ENCODE data around the gene AASDH.
"Not testable (repeated sequence)": the region's sequence is repeated elsewhere in the genome, so short reads cannot be mapped to it uniquely, and the experiment has no call there.

AASDH gene

DNA sequence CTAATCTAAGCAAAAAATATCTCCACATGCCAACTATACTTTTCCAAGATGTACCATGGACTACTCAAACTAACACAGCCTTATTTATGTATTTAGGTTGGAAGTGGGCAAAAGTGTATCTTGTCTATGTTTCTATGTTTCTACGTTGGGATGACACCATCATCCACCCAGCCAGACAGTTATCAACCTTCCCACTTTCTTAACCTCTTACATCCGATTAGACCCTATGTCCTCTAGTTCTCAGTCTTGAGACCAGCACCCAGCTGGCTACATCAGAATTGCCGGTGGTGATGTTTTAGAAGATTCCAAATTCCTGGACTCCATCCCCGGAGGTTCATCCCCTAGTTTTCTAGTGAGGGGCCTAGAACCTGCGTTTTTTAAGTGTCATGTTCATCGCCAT lies 1.0 kb upstream of the AASDH start:
- DNase-seq, result no peak

DNA sequence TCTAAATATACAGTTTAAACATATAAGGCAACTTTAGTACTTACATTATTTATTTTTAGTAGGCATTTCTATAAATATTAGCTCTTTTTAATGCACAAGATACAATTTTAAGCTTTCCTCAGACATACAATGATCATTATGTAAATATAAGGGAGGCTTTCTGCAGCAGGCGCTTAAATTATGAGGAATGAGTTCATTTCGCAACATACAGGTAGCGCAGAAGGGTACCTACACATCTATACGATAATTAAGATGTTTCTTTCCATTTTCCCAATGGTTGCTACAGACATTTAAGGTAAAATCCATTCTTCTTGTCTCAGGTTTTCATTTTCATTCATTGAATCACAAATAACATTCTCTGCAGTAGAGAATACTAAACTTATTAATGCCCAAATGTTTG lies 1.2 kb downstream of the AASDH start:
- DNase-seq, result no peak

DNA sequence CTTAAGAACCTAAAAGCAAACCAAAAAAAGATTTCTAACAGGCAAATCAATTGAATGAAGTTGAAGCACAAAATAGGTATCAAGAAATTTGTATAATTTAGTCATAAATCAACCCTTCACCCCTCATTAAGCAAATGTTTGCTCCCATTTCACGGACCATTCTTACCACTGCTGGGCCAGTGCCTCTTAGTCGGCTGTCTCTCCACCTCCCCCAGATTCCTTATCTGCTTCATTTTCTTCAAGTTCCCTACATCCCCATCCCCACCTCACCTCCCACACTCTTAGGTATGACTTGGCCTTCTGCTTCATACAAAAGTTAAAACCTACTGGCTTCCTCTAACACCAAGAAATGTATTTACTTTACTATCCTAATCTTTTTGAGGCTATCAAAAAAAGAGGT lies 11.8 kb downstream of the AASDH start:
- DNase-seq, result no peak

DNA sequence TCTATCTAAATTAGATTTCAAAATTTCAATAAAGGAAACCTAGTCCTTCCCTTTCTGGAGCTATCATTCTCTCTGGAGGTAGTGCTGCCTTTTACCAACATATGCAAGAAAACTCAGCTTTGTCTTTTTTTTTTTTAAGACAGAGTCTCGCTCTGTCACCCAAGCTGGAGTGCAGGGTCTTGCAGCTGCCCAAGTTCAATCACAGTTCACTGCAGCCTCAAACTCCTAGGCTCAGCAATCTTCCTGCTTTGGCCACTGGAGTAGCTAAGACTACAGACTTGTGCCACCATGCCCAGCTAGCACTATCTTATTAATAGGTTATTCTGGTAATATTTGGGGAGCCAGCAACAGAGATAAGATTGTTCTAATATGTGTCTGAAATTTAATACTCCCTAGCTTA lies 12.3 kb downstream of the AASDH start:
- no peak for DNase-seq

DNA sequence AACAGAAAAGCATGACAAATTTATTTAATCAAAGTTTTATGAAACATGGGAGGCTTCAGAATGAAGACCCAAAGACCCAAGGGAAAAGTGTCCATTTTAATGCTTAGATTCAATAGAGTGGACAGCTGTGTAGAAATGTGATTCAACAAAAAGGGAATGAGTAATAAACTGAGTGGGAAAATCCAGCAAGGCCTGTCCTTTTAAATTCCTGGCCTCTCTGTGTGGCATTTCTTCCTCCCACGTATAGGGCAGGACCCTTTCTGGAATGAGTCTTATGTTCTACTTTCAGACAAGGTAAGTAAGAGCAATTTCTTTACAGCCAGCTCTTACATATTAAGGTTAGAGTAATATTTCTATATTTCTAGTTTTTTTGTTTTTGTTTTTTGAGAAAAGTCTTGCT lies 14.5 kb downstream of the AASDH start:
- DNase-seq, result no peak

DNA sequence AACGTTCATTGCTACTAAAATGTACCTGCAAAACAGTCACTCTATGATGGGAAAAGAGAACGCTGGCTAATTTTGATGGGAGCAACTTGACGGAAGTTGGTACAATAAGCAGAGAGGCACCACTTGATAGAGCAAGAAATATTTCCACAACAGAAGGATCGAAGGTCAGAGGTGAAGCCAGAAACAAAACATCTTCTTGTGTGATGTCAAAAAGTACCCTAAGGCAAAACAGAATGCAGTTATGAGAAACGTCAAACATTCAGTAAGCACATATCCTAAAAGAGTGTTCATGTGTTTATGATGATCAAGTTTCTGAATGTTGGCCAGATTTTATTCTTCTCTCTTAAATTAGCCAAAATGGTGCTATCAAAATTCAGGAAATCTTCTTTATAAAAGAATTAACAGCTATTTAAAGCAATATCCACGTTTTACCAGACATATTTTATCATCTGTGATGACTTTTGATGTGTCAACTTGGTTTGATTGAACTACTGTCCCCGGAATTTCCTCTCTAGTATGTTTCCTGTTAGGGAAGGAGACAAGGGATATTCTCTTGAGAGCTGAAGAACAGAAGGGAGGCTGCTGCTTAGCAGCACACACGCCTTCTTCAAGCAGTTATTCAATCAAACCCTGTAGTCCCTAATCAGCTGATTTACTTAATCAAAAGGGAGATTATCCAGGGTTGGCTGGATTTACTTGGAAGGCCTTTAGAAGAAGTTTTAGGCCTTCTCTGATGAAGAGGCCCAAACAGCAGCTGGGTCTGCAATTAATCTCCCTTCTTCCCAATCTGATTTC lies 15.7 kb downstream of the AASDH start:
- DNase-seq, result no peak

DNA sequence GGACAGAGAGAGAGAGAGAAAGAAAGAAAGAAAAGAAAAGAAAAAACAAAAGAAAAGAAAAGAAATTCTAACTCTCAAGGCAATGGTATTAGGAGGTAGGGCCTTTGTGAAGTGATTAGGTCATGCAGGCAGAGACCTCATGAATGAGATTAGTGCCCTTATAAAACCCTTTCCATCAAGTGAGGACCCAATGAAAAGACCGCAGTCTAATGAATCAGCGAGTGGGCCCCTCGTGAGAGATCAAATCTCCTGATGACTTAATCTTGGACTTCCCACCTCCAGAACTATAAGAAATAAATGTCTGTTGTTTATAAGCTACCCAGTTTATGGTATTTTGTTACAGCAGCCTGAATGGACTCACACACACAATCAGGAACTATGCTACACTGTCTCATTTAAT lies 16.9 kb downstream of the AASDH start:
- DNase-seq, result no peak

DNA sequence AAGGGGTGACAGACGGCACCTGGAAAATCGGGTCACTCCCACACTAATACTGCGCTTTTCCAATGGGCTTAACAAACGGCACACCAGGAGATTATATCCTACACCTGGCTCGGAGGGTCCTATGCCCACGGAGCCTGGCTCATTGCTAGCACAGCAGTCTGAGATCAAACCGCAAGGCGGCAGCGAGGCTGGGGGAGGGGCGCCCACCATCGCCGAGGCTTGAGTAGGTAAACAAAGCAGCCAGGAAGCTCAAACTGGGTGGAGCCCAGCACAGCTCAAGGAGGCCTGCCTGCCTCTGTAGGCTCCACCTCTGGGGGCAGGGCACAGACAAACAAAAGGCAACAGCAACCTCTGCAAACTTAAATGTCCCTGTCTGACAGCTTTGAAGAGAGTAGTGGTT lies 24.3 kb downstream of the AASDH start:
- DNase-seq, result not testable (repeated sequence)

DNA sequence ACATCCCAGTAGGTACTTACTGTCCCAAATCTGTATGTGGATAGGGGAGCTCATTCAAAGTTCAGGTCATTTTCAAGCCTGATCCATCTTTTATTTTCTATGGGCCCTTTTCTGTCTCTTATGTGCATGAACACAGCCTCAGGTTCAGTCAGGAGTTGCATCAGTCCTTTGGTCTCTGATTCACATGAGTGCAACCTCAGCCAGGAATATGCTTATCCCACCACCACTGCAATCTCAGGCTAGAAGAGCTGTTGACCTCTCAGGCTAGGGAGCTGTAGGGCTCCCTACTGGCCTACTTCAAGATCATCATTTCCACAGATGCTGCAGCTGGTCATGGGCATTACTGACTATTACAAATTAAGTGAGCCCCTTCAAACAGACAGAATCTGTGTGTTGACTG lies 27.2 kb downstream of the AASDH start:
- DNase-seq, result no peak

DNA sequence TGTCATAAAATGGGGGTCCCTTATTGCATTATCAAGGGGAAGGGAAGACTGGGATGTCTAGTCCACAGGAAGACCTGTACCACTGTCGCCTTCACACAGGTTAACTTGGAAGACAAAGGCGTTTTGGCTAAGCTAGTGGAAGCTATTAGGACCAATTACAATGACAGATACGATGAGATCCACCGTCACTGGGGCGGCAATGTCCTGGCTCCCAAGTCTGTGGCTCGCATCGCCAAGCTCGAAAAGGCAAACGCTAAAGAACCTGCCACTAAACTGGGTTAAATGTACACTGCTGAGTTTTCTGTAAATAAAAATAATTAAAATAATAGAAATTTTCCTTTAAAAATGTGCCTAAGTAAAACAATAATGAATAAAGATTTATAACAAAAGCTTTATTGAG lies 30.6 kb downstream of the AASDH start:
- DNase-seq, result no peak

DNA sequence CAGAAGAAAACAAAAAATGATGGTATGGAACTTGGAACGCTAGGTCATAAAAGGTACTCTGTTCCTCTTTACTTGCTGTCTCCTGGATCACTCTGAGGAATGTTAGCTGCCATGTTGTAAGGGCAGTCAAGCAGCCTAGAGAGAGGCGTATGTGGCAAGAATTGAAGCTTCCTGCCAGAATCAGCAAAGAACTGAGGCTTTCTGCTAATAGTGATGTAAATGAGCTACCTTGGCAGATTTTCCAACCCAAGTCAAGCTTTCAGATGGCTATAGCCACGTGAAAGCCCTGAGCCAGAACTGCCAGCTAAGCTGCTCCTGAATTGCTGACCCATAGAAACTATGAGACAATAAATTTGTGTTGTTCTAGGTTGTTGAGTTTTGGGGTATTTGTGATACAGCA lies 38.7 kb downstream of the AASDH start:
- no peak for DNase-seq

DNA sequence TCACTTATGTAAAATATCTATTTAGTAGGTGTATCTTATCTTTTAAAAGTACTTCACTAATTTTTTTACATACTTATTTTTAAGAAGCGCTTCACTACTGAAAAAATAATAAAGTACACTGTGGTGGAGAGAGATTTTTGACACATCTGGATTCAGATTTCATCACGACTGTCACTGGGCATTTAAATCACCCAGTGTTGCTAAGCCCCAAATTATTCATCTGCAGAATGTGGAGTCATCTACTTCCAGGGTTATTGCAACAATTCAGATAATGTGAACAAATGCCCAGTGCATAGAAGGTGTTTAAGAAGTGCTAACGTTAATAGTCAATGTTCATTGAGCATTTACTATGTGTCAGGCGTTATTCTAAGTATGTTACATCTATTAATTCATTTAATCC lies 41.8 kb downstream of the AASDH start:
- no peak for DNase-seq

DNA sequence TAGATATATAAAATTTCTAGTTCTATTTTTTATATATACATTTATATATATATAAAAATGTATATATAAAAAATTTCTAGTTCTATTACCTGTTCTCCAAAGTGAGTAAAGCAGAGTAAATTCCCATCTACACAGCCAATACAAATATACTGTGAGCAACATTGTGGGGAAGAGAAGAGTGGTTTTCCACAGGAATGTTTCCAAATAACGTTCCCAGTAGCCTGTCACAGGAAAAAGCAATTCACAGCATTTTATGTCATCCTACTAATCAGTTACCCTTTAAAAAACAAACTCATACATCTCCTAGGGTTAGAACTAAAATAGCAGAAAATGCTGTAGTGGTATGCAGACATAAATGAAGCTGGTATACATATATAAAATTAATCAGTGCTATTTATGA lies 44.5 kb downstream of the AASDH start:
- DNase-seq, result no peak

DNA sequence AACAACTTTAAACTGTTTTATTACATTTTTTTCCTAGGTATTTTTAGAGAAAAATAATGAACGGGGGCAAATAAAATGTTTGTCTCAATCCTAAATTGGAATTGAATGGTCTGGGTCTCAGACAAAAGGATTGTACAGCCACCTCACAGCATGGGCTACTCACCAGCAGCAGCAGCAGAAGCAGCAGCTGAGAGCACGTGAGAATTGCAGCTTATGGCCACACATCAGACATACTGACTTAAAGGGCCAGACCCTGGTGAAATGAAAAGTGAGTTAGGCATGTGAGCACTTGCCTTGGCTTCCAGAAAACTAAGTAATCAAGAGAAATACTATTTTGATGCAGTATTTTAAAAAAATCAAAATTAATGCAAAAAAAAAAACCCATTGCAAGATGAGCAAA lies 56.6 kb downstream of the AASDH start:
- DNase-seq, result no peak

DNA sequence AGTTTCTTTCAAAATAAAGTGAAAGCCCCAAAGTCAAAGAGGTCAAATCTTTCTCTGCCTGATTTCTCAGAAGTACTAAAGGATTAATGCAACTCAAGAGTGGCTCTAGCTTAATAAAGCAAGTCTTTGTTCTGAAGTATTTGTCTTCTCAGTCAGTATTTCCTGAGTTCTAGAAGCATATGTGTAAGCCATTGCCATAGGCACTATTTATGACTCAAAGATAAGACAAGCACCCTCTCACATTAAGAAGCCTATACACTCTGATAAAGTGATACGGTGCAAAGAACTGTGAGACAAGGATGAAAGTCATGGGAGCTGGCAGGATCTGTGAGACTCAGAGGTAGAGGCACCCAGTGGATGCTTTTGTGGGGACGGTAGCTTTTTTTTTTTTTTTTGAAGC lies 60.9 kb downstream of the AASDH start:
- DNase-seq, result no peak

DNA sequence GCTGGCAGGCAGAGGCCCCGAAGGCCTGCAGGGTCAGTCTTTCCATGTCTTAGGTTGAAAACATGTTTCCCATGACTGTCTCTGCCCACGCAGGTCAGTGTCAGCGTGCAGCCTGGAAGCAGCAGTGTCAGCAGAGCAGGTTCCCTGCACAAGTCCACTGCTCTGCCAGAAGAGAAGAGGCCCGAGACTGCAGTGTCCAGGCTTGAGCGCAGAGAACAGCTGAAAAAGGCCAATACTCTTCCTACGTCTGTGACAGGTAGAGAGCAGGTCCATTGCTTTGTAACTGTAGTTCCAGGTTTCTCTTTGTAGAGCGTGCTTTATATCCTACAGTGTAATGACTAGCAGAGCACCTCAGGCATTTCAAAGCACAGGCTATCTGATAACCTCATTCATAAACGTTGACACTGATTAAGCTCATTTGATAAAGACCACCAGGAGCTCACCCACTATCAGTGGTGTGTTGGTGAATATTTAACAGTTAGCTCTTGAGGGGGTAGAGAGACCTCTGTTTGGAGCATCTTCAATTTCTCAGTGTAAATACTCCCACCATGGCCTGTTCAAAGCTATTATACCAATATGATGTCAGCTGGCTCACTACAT lies 63.2 kb downstream of the AASDH start:
- DNase-seq, result no peak

DNA sequence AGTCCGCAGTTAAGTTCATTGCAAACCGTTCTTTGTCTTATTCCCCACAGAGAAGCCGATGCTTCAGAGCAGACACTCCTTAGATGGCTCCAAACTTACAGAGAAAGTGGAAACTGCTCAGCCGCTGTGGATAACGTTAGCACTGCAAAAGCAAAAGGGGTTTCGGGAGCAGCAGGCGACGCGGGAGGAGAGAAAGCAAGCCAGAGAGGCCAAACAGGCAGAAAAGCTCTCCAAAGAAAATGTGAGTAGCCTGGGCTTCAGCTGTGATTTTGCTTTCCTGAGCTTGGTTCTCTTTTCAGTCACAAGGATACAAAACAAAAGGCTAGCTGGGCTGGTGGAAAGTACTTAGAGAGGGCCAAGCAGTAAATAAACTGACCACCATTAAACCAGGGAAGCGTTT lies 64.0 kb downstream of the AASDH start:
- DNase-seq, result no peak

DNA sequence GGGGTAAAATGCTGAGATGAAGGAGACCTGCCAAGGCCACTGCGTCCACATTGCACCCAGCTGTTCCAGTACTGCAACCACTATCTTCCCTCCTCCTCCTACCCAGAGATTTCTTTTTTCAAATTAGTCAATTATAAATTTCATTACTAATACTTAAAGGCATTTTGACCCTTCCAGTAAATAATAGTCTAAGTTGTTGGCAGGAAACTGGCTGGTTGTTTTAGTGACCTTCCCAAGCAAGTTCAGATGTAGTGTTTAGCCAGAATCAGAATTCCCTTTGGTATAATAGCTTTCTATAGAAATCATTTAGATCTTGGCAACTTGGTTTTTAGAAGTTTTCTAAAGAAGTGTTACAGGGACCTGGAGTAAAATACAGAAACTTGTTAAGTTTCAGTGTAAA lies 66.0 kb downstream of the AASDH start:
- DNase-seq, result no peak

DNA sequence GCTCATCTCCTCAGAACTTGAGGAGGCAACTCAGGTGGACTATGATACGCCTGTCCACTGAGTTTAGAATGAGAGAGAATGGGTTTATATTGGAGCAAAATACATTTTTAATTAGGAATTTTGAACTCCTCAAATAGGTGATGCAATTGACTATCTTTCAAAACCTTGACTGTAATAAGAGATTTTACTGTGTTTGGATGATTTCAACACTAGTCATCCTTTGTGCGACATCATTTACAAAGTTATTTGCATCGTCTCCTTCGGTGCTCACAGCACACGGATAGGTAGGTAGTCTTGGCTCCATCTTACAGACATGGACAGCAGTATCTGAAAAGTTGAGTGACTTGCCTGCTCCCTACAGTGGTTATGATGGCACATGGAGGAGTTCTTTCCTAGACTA lies 67.0 kb downstream of the AASDH start:
- no peak for DNase-seq

DNA sequence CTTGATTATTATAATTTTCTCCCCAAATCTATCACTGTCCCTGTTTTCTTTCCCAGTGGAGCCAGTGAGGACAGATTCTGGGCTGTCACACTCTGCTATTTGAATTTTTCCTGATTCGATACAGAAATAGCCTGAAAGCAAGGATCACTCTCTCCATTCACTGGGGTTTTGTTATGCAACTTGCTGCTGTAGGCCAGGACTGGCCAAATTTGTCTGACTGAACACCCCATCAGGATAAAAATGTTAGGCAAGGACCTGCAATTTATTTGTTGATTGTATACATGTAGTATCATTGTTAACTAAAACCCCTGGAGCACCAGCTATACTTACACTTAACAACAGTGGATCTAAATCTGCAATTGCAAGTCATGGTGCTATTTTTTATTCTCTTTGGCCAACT lies 68.7 kb downstream of the AASDH start:
- no peak for DNase-seq

DNA sequence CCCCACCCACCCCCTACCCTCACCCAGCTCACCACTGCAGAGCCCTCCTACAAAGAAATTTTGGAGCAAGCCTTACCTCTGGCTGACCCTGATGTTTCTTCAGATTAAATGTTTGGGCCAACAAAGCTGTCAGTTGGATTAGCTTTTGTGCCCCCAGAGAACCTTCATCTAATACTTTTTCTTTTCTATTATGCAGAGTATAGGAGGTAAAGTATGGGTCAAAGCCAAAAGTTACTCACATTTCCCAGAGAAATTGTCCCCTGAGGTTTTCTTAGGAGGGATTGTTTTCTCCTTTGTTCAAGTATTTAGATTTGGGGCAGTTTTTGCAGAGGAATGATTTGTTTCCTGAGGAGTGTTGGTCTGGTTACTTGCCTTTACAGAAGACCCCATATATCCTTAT lies 69.5 kb downstream of the AASDH start:
- no peak for DNase-seq

DNA sequence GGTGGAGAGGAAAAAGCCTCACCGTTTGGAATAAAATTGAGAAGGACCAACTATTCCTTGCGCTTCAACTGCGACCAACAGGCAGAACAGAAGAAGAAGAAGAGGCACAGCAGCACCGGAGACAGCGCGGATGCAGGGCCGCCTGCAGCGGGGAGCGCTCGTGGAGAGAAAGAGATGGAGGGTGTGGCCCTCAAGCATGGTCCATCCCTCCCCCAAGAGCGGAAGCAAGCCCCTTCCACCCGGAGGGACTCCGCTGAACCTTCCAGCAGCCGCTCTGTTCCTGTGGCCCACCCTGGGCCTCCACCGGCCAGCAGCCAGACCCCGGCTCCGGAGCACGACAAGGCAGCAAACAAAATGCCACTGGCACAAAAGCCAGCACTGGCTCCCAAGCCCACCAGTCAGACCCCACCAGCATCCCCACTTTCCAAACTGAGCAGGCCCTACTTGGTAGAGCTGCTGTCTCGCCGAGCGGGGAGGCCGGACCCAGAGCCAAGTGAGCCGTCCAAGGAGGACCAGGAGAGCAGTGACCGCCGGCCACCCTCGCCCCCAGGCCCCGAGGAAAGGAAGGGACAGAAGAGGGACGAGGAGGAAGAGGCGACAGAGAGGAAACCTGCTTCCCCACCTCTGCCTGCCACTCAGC lies 71.2 kb downstream of the AASDH start:
- no peak for DNase-seq

DNA sequence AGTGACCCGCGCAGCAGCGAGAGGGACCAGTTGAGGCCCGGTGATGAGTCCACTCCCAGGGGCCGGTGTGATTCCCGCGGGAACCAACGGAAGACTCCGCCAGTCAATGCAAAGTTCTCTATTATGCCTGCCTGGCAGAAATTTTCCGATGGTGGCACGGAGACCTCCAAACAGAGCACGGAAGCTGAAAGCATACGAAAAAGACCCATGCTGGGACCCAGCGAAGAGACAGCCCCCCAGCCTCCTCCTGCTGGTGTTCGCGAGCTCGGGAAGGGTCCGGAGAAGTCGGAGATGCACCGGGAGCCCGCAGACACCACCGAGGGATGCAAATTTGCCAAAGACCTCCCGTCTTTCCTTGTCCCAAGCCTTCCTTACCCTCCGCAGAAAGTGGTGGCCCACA lies 71.7 kb downstream of the AASDH start:
- no peak for DNase-seq

DNA sequence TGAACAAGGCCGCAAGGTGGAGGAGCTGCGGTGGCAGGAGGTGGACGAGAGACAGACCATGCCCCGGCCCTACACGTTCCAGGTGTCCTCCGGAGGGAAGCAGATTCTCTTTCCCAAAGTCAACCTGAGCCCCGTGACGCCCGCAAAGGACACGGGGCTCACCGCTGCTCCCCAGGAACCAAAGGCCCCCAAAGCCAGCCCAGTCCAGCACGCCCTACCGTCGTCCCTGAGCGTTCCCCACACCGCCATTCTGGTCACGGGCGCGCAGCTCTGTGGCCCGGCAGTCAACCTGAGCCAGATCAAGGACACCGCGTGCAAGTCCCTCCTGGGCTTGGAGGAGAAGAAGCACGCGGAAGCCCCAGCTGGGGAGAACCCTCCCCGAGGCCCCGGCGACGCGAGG lies 72.2 kb downstream of the AASDH start:
- no peak for DNase-seq
